IPS-18c (cell line): ENCODE data around the gene VAPA.

Experiments used
- H3K4me3 ChIP-seq: 2 replicates; pipeline ENCODE4 v1.7.0; 2013; ENCODE audit warnings: low read depth, mild to moderate bottlenecking, low read length, moderate library complexity; ENCODE audit not compliant: insufficient read depth
- H3K9me3 ChIP-seq: one replicate; pipeline ENCODE4 v1.6.1; 2013; ENCODE audit warnings: mild to moderate bottlenecking, low read length, moderate library complexity; ENCODE audit not compliant: control insufficient read depth, insufficient read depth

Gene VAPA

GRCh38 chr18:9949315-9949714 lies 35.5 kb downstream of the VAPA start:
- Histone ChIP-seq H3K9me3 (no peaks in the 10 kb centered on the region), H3K4me3 (no peak overlapping the region)

GRCh38 chr18:9949861-9950260 lies 36.0 kb downstream of the VAPA start:
- Histone ChIP-seq H3K9me3 (no peaks in the 10 kb centered on the region), H3K4me3 (no peak overlapping the region)

- Histone ChIP-seq H3K4me3 (no peak overlapping the region), H3K9me3 (no peaks in the 10 kb centered on the region)
Observed at GRCh38 chr18:9950289-9951016, 36.6 kb downstream of the VAPA start.

GRCh38 chr18:9951022-9951859 lies 37.4 kb downstream of the VAPA start:
- Histone ChIP-seq H3K9me3 (no peaks in the 10 kb centered on the region), H3K4me3 (no peak overlapping the region)

- no peak overlapping the region for H3K4me3 ChIP-seq
Observed at GRCh38 chr18:9952633-9953416, 39.0 kb downstream of the VAPA start.

GRCh38 chr18:9958861-9959399 lies 45.1 kb downstream of the VAPA start:
- Histone ChIP-seq H3K9me3 (no peaks in the 10 kb centered on the region), H3K4me3 (no peak overlapping the region)

More at GRCh38 chr18:9952633-9953416, 39.0 kb downstream of the VAPA start:
- no peaks in the 10 kb centered on the region for H3K9me3 ChIP-seq

GRCh38 chr18:9959564-9959963 lies 45.7 kb downstream of the VAPA start:
- no peak overlapping the region for H3K4me3 ChIP-seq
- no peaks in the 10 kb centered on the region for H3K9me3 ChIP-seq

- no peaks in the 10 kb centered on the region for H3K9me3 ChIP-seq
- H3K4me3 ChIP-seq, result no peak overlapping the region
Observed at GRCh38 chr18:9960258-9960904, 46.6 kb downstream of the VAPA start.

- Histone ChIP-seq H3K4me3 (no peak overlapping the region), H3K9me3 (no peaks in the 10 kb centered on the region)
Observed at GRCh38 chr18:9961041-9961440, 47.2 kb downstream of the VAPA start.

- Histone ChIP-seq H3K4me3 (no peak overlapping the region), H3K9me3 (no peaks in the 10 kb centered on the region)
Observed at GRCh38 chr18:9965711-9966624, 52.2 kb downstream of the VAPA start.

- Histone ChIP-seq H3K4me3 (no peak overlapping the region), H3K9me3 (no peaks in the 10 kb centered on the region)
Observed at GRCh38 chr18:9968081-9968848, 54.4 kb downstream of the VAPA start.

- Histone ChIP-seq H3K4me3 (no peak overlapping the region), H3K9me3 (no peaks in the 10 kb centered on the region)
Observed at GRCh38 chr18:9969247-9969646, 55.4 kb downstream of the VAPA start.

GRCh38 chr18:9971313-9971920 lies 57.6 kb downstream of the VAPA start:
- Histone ChIP-seq H3K4me3 (no peak overlapping the region), H3K9me3 (peaks cover 2% of the 10 kb centered on the region)

- H3K4me3 ChIP-seq, result no peak overlapping the region
Observed at GRCh38 chr18:9973470-9973869, 59.7 kb downstream of the VAPA start.

GRCh38 chr18:9974279-9974915 lies 60.6 kb downstream of the VAPA start:
- peaks cover 2% of the 10 kb centered on the region for H3K9me3 ChIP-seq
- H3K4me3 ChIP-seq, result no peak overlapping the region

More at GRCh38 chr18:9973470-9973869, 59.7 kb downstream of the VAPA start:
- H3K9me3 ChIP-seq, result peaks cover 2% of the 10 kb centered on the region
